ENCODE measurements around the gene MN1.

The MN1 gene

DNA sequence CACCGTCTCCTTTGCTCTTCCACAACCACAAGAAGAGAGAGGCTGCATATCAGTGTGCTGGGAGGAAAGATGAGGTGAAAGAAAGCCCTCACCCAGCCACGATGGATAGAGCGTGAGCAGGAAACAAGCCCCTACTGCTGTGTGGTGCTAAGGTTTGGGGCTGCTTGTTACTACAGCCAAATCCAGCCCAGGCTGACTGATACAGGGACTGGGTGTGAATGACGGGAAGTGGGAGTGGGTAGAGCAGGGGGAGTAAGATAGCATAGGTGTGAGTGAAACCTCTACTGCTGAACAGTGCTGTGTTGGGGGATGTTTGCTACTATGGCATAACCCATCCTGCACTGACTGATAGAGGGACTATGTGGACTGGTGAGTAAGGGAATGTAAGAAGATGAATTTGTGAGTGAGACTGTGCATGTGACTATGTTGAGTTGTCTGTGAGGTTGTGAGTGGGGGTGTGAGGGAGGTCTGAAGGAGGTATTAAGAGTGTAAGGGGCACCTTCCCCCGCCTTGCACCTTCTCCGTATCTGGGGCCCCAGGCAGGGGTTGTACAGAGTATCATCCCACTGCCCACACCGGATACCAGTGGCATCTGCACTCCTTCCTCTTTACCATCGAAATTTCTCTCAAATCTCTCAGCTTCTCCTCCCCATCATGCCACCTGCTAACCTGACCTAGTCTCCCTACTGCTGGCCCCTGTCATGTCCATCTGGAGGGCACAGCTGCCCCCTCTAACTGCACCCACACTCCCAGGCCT lies 91.5 kb downstream of the MN1 start:
- DNase-seq, result no peak

DNA sequence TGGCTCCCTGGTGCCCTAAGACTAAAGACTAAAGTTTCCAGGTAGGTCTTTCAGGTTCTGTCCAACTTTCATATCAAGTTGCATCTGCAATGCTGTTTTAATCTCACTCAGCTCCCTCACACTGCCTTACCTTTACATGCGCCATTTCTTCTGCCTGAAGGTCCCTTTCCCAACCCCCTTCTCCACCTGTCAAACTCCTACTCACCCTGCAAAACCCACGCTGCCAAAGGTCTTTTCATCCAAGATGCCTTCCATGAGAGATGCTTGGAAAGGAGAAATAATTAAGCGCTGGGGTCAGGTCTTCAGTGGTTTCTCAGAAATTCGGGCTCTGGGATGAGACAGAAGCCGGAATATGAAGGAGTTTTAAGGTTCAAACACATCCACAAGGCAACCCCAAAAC lies 95.1 kb downstream of the MN1 start:
- no peak for DNase-seq

DNA sequence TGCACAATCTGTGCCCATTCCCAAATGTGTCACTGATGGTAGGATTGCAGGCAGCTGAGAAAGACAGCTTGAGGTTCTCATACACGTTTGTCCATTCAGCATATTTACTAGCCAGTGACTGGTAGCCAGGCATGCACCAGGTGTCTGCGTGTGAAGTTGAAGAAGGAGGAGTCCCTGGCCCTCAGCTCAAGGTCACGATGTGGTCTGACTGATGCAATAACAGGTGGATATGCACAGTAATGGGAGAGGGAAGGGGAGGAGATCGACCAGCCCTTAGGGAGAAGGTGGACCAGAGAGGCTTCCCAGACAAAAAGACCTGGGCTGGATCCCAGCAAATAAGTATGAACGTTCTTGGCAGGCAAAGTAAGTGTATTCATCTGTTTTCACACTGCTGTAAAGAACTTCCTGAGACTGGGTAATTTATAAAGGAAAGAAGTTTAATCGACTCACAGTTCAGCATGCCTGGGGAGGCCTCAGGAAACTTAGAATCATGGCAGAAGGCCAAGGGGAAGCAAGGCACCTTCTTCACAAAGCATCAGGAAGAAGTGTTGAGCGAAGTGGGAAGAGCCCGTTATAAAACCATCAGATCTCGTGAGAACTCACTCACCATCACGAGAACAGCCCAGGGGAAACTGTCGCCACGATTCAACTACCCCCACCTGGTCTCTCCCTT lies 96.0 kb downstream of the MN1 start:
- no peak for DNase-seq

DNA sequence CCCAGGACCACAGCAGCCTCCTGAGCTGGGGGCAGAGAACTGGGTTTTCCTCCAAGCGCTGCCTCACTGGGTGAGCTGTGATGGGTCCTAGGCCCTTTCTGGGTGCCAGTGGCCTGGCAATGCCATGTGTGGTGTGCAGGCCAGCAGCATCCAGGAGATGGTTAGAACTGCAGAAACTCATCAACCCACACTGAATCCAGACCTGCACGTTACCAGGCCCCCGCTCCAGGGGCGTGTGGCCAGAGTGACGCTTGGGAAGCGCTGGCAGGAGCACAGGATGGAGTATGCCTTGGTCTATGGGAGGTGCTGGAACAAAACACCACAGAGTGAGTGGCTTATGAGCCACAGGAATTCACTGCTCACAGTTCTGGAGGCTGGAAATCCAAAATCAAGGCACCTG lies 97.0 kb downstream of the MN1 start:
- no peak for DNase-seq

DNA sequence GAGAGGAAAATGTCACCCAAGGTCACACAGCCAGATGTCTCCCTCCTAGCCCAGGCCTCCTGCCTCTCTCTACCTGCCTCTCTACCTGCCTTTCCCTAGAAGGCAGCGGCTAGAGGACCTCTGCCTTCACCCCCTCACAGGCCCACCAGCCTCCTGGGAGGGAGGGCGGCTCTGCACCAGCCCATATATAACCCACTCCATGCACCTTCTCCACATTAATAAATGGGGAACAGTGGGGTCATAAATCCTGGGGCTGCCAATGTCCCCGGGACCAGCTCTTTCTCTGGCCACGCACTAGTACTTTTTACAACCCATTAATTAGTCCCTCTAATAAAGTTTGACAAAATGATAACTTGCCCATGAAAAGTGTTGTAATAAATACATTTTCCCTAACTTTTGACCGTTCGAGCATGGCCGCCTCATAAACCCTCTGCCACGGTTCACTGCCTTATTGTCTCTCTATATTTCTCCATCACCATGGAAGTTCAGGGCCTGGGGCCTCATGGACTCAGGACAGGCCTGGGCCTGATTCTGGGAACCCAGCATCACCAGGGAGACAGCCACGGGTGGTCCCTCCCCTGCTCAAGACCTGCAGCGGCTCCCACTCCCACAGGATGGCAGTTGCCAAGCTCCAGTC lies 102.1 kb downstream of the MN1 start:
- no peak for DNase-seq

DNA sequence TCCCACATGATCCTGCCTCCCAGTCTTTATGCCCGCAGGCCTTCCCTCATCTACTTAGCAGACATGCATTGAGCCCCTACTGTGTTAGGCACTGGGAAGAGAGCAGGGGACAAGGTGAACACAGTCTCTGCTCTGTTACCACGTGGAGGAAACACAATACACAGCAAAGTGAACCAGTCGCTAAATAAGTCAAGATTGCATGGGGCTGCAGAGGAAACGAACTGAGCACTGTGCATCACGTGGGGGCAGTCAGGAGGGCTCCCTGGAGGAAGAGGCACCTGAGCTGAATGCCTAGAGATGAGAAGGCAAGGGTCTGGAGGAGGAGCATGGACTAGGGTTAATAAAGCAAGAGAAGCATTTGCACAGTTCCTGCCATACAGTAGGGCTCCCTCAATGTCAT lies 102.7 kb downstream of the MN1 start:
- no peak for DNase-seq

All from C1 segment of cervical spinal cord (tissue), 14 donors.